Measurements from ENCODE around the gene SMKR1.

- TF ChIP-seq CTCF (IDR thresholded peaks at IDR 0.05) (no peak), EP300 (IDR thresholded peaks at IDR 0.05) (no peak), POLR2A (IDR thresholded peaks at IDR 0.05) (no peak)
These were observed 19.6 kb upstream of the SMKR1 start for GRCh38 chr7:129482781-129483180.

Data from ovary (tissue), 3 donors.